ENCODE measurements around the gene TNFRSF6B.

The TNFRSF6B gene

DNA sequence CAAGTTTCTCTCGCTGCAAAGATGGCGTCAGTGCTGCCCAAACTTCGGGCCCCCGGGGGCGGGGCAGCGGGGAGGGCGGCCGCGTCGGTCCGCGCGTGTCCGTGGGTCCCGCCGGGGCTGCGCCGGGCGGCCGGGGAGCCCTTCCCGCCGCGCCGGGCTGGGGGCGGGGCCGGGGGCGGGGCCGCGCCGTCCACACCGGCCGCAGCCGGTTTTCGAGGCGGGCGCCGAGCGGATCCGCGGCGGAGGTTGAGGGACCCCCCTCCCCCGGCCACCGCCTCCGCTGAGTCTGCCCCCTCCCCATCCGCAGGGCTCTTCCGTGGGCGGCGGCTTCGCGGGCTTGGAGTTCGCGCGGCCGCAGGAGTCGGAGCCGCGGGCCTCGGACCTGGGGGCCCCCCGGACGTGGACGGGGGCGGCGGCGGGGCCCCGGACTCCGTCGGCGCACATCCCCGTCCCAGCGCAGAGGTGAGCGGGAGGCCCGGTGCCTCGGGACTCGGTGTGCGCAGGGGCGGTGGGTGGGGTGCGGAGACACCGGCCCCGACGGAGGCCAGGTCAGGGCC is 43.7 kb downstream of the TNFRSF6B start:
- TF ChIP-seq, protein P1, sequence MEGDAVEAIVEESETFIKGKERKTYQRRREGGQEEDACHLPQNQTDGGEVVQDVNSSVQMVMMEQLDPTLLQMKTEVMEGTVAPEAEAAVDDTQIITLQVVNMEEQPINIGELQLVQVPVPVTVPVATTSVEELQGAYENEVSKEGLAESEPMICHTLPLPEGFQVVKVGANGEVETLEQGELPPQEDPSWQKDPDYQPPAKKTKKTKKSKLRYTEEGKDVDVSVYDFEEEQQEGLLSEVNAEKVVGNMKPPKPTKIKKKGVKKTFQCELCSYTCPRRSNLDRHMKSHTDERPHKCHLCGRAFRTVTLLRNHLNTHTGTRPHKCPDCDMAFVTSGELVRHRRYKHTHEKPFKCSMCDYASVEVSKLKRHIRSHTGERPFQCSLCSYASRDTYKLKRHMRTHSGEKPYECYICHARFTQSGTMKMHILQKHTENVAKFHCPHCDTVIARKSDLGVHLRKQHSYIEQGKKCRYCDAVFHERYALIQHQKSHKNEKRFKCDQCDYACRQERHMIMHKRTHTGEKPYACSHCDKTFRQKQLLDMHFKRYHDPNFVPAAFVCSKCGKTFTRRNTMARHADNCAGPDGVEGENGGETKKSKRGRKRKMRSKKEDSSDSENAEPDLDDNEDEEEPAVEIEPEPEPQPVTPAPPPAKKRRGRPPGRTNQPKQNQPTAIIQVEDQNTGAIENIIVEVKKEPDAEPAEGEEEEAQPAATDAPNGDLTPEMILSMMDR (IDR thresholded peaks at IDR 0.05), result no peak

GRCh38 chr20:63740627-63741353 is 44.3 kb downstream of the TNFRSF6B start:
- TF ChIP-seq, protein P1 (IDR thresholded peaks at IDR 0.05), result no peak

GRCh38 chr20:63741354-63741675 is 44.9 kb downstream of the TNFRSF6B start:
- TF ChIP-seq, protein P1 (IDR thresholded peaks at IDR 0.05), result no peak

DNA sequence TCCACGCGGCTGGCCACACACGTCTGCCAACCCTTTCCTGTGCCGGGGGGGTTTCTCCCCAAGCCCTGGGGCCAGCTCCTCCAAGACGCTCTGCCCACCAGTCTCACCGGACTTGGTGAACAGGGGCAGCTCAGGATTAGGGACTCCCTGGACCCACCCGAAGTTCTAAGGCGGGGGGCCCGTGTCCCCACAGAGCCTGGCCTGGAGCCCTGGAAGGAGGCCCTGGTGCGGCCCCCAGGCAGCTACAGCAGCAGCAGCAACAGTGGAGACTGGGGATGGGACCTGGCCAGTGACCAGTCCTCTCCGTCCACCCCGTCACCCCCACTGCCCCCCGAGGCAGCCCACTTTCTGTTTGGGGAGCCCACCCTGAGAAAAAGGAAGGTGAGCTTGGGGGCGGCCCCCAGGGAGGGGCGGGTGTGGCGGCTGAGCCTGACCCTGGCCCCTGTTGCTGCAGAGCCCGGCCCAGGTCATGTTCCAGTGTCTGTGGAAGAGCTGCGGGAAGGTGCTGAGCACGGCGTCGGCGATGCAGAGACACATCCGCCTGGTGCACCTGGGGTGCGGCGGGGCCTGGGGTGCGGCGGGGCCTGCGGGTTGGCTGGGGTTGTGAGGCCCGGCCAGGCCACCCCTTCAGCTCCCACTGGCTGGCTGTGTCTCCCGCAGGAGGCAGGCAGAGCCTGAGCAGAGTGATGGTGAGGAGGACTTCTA is 45.4 kb downstream of the TNFRSF6B start:
- TF ChIP-seq, protein P1 (IDR thresholded peaks at IDR 0.05), result no peak

GRCh38 chr20:63742381-63743024 is 46.1 kb downstream of the TNFRSF6B start:
- TF ChIP-seq, protein P1 (IDR thresholded peaks at IDR 0.05), result no peak

GRCh38 chr20:63743210-63743970 is 46.9 kb downstream of the TNFRSF6B start:
- TF ChIP-seq, protein P1 (IDR thresholded peaks at IDR 0.05), result no peak

- TF ChIP-seq, protein P1 (IDR thresholded peaks at IDR 0.05), result no peak
Measured at GRCh38 chr20:63744158-63744557, 47.7 kb downstream of the TNFRSF6B start.

Measured in LNCAP (cell line).